SU-DHL-6 (cell line): ENCODE measurements around the gene NRP2.

ENCODE experiments used
- H2AFZ ChIP-seq: fragments of 200-600 bp; sonication (generic); 2 replicates; pipeline ENCODE4 v1.6.1; 2014; ENCODE audit warnings: low read depth, mild to moderate bottlenecking, moderate library complexity, mixed read lengths, antibody characterized with exemption, low read length; ENCODE audit not compliant: severe bottlenecking
- H3F3A ChIP-seq: fragments of 200-600 bp; shearing (Covaris generic); 2 replicates; pipeline ENCODE4 v1.6.0; 2016; ENCODE audit warnings: antibody characterized with exemption, mild to moderate bottlenecking; ENCODE audit not compliant: insufficient read depth
- H3K27ac ChIP-seq: fragments of 200-600 bp; sonication (generic); 2 replicates; pipeline ENCODE4 v1.5.1; 2016; ENCODE audit warnings: low read depth, mild to moderate bottlenecking, low read length, moderate library complexity, mixed read lengths
- H3K27me3 ChIP-seq: fragments of 200-600 bp; sonication (generic), shearing (Covaris generic); 2 replicates; pipeline ENCODE4 v1.6.0; 2014; ENCODE audit warnings: mild to moderate bottlenecking, low read length
- H3K36me3 ChIP-seq: fragments of 200-600 bp; sonication (generic); 2 replicates; pipeline ENCODE4 v1.6.1; 2014; ENCODE audit warnings: mild to moderate bottlenecking, low read length, mixed read lengths
- H3K4me2 ChIP-seq: fragments of 300-600, 200-600 bp; shearing (Covaris generic), sonication (generic); 2 replicates; pipeline ENCODE4 v1.6.0; 2014; ENCODE audit warnings: low read length, low read depth, mild to moderate bottlenecking; ENCODE audit not compliant: poor library complexity, severe bottlenecking
- H3K4me3 ChIP-seq: fragments of 200-600 bp; sonication (generic); 2 replicates; pipeline ENCODE4 v1.5.1; 2014; ENCODE audit warnings: antibody characterized with exemption, low read length, mild to moderate bottlenecking, mixed read lengths; ENCODE audit not compliant: insufficient read depth, poor library complexity, severe bottlenecking
- H3K79me2 ChIP-seq: fragments of 200-600 bp; sonication (generic); 2 replicates; pipeline ENCODE4 v1.6.1; 2014; ENCODE audit warnings: mild to moderate bottlenecking, low read length, moderate library complexity; ENCODE audit not compliant: insufficient read depth
- H3K9ac ChIP-seq: fragments of 200-600 bp; sonication (generic); 2 replicates; pipeline ENCODE4 v1.7.0; 2014; ENCODE audit warnings: mild to moderate bottlenecking, low read length
- H3K9me2 ChIP-seq: fragments of 200-600 bp; sonication (generic); replicated peaks from 2 replicates; pipeline ENCODE4 v1.6.1; 2014; ENCODE audit warnings: low read length; ENCODE audit not compliant: insufficient read depth
- H3K9me3 ChIP-seq: fragments of 200-600 bp; sonication (generic); 2 replicates; pipeline ENCODE4 v1.6.1; 2014; ENCODE audit warnings: low read length, mixed read lengths; ENCODE audit not compliant: insufficient read depth
- H4K20me1 ChIP-seq: fragments of 200-600 bp; sonication (generic); 2 replicates; pipeline ENCODE4 v1.6.1; 2014; ENCODE audit warnings: low read depth, mild to moderate bottlenecking, antibody characterized with exemption, low read length, moderate library complexity, mixed read lengths
- EZH2phosphoT487 ChIP-seq: fragments of 200-600 bp; sonication (generic), shearing (Covaris generic); conservative IDR thresholded peaks from 2 replicates; pipeline ENCODE4 v1.6.1; 2018; ENCODE audit warnings: mild to moderate bottlenecking, antibody characterized with exemption, low read length, moderate library complexity, mixed read lengths
- TF ChIP-seq, protein P1 (sequence below): fragments of 200-600 bp; sonication (generic); IDR thresholded peaks from one replicate; pipeline ENCODE4 v1.5.1; 2017; ENCODE audit warnings: antibody characterized with exemption, mild to moderate bottlenecking, low read length, moderate library complexity; ENCODE audit not compliant: insufficient read depth, poor library complexity, severe bottlenecking

Gene NRP2

GRCh38 chr2:205781244-205781931 is 99.1 kb downstream of the NRP2 start:
- H3K79me2 ChIP-seq: no peaks in the 10 kb centered on the region
- no peaks in the 10 kb centered on the region for H3K9me2 ChIP-seq
- H3K4me2 ChIP-seq: no peak overlapping the region
- no peaks in the 10 kb centered on the region for H3K36me3 ChIP-seq
- H3K27me3 ChIP-seq: no peaks in the 10 kb centered on the region
- no peaks in the 10 kb centered on the region for H3K9me3 ChIP-seq
- H3K27ac ChIP-seq: no peak overlapping the region
- H3K4me3 ChIP-seq: no peak overlapping the region
- H3K9ac ChIP-seq: no peak overlapping the region
- H4K20me1 ChIP-seq: no peaks in the 10 kb centered on the region
- H2AFZ ChIP-seq: no peak overlapping the region
- TF ChIP-seq, protein P1, sequence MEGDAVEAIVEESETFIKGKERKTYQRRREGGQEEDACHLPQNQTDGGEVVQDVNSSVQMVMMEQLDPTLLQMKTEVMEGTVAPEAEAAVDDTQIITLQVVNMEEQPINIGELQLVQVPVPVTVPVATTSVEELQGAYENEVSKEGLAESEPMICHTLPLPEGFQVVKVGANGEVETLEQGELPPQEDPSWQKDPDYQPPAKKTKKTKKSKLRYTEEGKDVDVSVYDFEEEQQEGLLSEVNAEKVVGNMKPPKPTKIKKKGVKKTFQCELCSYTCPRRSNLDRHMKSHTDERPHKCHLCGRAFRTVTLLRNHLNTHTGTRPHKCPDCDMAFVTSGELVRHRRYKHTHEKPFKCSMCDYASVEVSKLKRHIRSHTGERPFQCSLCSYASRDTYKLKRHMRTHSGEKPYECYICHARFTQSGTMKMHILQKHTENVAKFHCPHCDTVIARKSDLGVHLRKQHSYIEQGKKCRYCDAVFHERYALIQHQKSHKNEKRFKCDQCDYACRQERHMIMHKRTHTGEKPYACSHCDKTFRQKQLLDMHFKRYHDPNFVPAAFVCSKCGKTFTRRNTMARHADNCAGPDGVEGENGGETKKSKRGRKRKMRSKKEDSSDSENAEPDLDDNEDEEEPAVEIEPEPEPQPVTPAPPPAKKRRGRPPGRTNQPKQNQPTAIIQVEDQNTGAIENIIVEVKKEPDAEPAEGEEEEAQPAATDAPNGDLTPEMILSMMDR: no peak
- TF ChIP-seq EZH2phosphoT487: no peak
- H3F3A ChIP-seq: no peaks in the 10 kb centered on the region

GRCh38 chr2:205782941-205783340 is 100.6 kb downstream of the NRP2 start:
- no peak overlapping the region for H3K9ac ChIP-seq
- no peaks in the 10 kb centered on the region for H4K20me1 ChIP-seq
- H3K9me2 ChIP-seq: no peaks in the 10 kb centered on the region
- H3K4me3 ChIP-seq: no peak overlapping the region
- no peak overlapping the region for H2AFZ ChIP-seq
- no peaks in the 10 kb centered on the region for H3K36me3 ChIP-seq
- H3K9me3 ChIP-seq: no peaks in the 10 kb centered on the region
- no peaks in the 10 kb centered on the region for H3K79me2 ChIP-seq
- H3K4me2 ChIP-seq: no peak overlapping the region
- H3K27ac ChIP-seq: no peak overlapping the region
- H3F3A ChIP-seq: no peaks in the 10 kb centered on the region
- TF ChIP-seq EZH2phosphoT487: no peak
- TF ChIP-seq, protein P1: no peak
- H3K27me3 ChIP-seq: no peaks in the 10 kb centered on the region

DNA sequence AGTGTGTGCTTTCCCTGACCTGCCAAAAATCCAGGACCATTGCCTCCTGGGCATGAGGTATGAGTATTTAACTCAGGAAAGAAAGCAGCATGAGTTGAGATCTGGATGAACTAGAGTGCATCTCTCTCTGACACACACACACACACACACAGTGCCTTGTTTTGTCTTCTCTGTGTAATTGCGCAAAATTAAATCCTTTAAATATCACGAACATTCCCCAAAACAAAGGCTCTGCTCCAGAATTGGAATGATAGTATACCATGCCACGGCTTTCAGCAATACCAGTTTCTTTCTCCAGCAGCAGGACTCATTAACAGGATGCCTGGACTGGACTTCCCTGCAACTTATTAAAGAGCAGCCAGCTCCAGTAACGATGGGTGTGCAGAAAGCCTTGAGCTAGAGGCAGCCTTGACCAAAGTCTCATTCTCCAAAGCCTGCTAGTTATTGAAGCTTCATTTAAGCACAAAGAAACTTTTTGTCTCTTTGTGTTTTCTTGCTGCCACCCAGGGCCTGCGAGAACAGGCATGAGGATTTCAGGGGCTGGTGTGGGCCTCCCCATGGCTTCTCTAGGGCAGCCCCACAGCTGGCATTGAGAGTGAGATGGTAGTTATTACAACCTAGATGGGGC is 101.7 kb downstream of the NRP2 start:
- Histone ChIP-seq H2AFZ (no peak overlapping the region), H3K9me3 (no peaks in the 10 kb centered on the region), H3K27me3 (no peaks in the 10 kb centered on the region), H3K4me2 (no peak overlapping the region), H3K79me2 (no peaks in the 10 kb centered on the region), H3K9ac (no peak overlapping the region), H4K20me1 (no peaks in the 10 kb centered on the region), H3F3A (no peaks in the 10 kb centered on the region), H3K9me2 (no peaks in the 10 kb centered on the region), H3K36me3 (no peaks in the 10 kb centered on the region), H3K4me3 (no peak overlapping the region), H3K27ac (no peak overlapping the region)
- TF ChIP-seq EZH2phosphoT487: no peak
- TF ChIP-seq, protein P1: no peak
